ENCODE results near the gene A3GALT2.
"Not testable (repeated sequence)": the region's sequence is repeated elsewhere in the genome, so short reads cannot be mapped to it uniquely, and the experiment has no call there.

A3GALT2 gene

GRCh38 chr1:33311706-33312412 lies 9.0 kb downstream of the A3GALT2 start:
- 80 to 91% methylated on average over 4 of the region's 7 CpGs for WGBS, 2 experiments (ENCODE audit: insufficient coverage in 2 of 2)
- Histone ChIP-seq H3K36me3 (ENCODE audit: control insufficient read depth, insufficient read depth, low read length) (no peaks in the 10 kb centered on the region), H3K4me1 (ENCODE audit: control insufficient read depth, insufficient read depth, low read length, poor library complexity, severe bottlenecking) (peaks cover 7% of the 10 kb centered on the region), H3K4me3 (ENCODE audit: extremely low read depth, insufficient read depth, low read length, poor library complexity, severe bottlenecking) (no peak overlapping the region), H3K9me3 (ENCODE audit: control insufficient read depth, low read length) (no peaks in the 10 kb centered on the region), H3K27ac (ENCODE audit: low read depth, low read length, severe bottlenecking) (no peak overlapping the region)

- no peaks in the 10 kb centered on the region for H3K4me1 ChIP-seq (ENCODE audit: control insufficient read depth, insufficient read depth, low read length, poor library complexity, severe bottlenecking)
- 60 to 76% methylated on average over 3 to 6 of the region's 8 CpGs for WGBS, 2 experiments (ENCODE audit: insufficient coverage in 2 of 2)
- no peaks in the 10 kb centered on the region for H3K9me3 ChIP-seq (ENCODE audit: control insufficient read depth, low read length)
- no peaks in the 10 kb centered on the region for H3K36me3 ChIP-seq (ENCODE audit: control insufficient read depth, insufficient read depth, low read length)
- no peak overlapping the region for H3K4me3 ChIP-seq (ENCODE audit: extremely low read depth, insufficient read depth, low read length, poor library complexity, severe bottlenecking)
- no peak overlapping the region for H3K27ac ChIP-seq (ENCODE audit: low read depth, low read length, severe bottlenecking)
Measured at GRCh38 chr1:33310702-33311101, 10.2 kb downstream of the A3GALT2 start.

GRCh38 chr1:33309351-33309750 lies 11.5 kb downstream of the A3GALT2 start:
- not testable (repeated sequence) for H3K36me3 ChIP-seq (ENCODE audit: control insufficient read depth, insufficient read depth, low read length); H3K9me3 ChIP-seq (ENCODE audit: control insufficient read depth, low read length); H3K4me1 ChIP-seq (ENCODE audit: control insufficient read depth, insufficient read depth, low read length, poor library complexity, severe bottlenecking); H3K27ac ChIP-seq (ENCODE audit: low read depth, low read length, severe bottlenecking); H3K4me3 ChIP-seq (ENCODE audit: extremely low read depth, insufficient read depth, low read length, poor library complexity, severe bottlenecking)
- WGBS, 2 experiments (ENCODE audit: insufficient coverage in 2 of 2) = 87 to 98% methylated on average over 10 to 11 of the region's 32 CpGs

GRCh38 chr1:33307494-33307864 lies 13.4 kb downstream of the A3GALT2 start:
- no CpG with 5 or more reads among the region's 5 CpGs for WGBS, 2 experiments (ENCODE audit: insufficient coverage in 2 of 2)

GRCh38 chr1:33306653-33307493 lies 14.0 kb downstream of the A3GALT2 start:
- H3K9me3 ChIP-seq (ENCODE audit: control insufficient read depth, low read length) = no peaks in the 10 kb centered on the region
- no peak overlapping the region for H3K27ac ChIP-seq (ENCODE audit: low read depth, low read length, severe bottlenecking)
- peaks cover 5% of the 10 kb centered on the region for H3K36me3 ChIP-seq (ENCODE audit: control insufficient read depth, insufficient read depth, low read length)
- no peak overlapping the region for H3K4me3 ChIP-seq (ENCODE audit: extremely low read depth, insufficient read depth, low read length, poor library complexity, severe bottlenecking)
- peaks cover 6% of the 10 kb centered on the region for H3K4me1 ChIP-seq (ENCODE audit: control insufficient read depth, insufficient read depth, low read length, poor library complexity, severe bottlenecking)
- WGBS, 2 experiments (ENCODE audit: insufficient coverage in 2 of 2) = 88% methylated on average over 102 to 110 of the region's 113 CpGs

More at GRCh38 chr1:33307494-33307864, 13.4 kb downstream of the A3GALT2 start:
- Histone ChIP-seq H3K4me3 (ENCODE audit: extremely low read depth, insufficient read depth, low read length, poor library complexity, severe bottlenecking) (no peak overlapping the region), H3K4me1 (ENCODE audit: control insufficient read depth, insufficient read depth, low read length, poor library complexity, severe bottlenecking) (peaks cover 6% of the 10 kb centered on the region), H3K9me3 (ENCODE audit: control insufficient read depth, low read length) (no peaks in the 10 kb centered on the region), H3K36me3 (ENCODE audit: control insufficient read depth, insufficient read depth, low read length) (no peaks in the 10 kb centered on the region), H3K27ac (ENCODE audit: low read depth, low read length, severe bottlenecking) (no peak overlapping the region)

- peaks cover 13% of the 10 kb centered on the region for H3K36me3 ChIP-seq (ENCODE audit: control insufficient read depth, insufficient read depth, low read length)
- H3K9me3 ChIP-seq (ENCODE audit: control insufficient read depth, low read length) = no peaks in the 10 kb centered on the region
- H3K4me3 ChIP-seq (ENCODE audit: extremely low read depth, insufficient read depth, low read length, poor library complexity, severe bottlenecking) = no peak overlapping the region
- H3K27ac ChIP-seq (ENCODE audit: low read depth, low read length, severe bottlenecking) = no peak overlapping the region
- H3K4me1 ChIP-seq (ENCODE audit: control insufficient read depth, insufficient read depth, low read length, poor library complexity, severe bottlenecking) = peaks cover 6% of the 10 kb centered on the region
- 83 to 92% methylated on average over 11 to 16 of the region's 20 CpGs for WGBS, 2 experiments (ENCODE audit: insufficient coverage in 2 of 2)
Measured at GRCh38 chr1:33305816-33306652, 14.9 kb downstream of the A3GALT2 start.

- Histone ChIP-seq H3K4me1 (ENCODE audit: control insufficient read depth, insufficient read depth, low read length, poor library complexity, severe bottlenecking) (peaks cover 6% of the 10 kb centered on the region), H3K27ac (ENCODE audit: low read depth, low read length, severe bottlenecking) (no peak overlapping the region), H3K9me3 (ENCODE audit: control insufficient read depth, low read length) (no peaks in the 10 kb centered on the region), H3K36me3 (ENCODE audit: control insufficient read depth, insufficient read depth, low read length) (peaks cover 22% of the 10 kb centered on the region), H3K4me3 (ENCODE audit: extremely low read depth, insufficient read depth, low read length, poor library complexity, severe bottlenecking) (no peak overlapping the region)
- WGBS, 2 experiments (ENCODE audit: insufficient coverage in 2 of 2) = 100% methylated on average over 1 to 3 of the region's 5 CpGs
Measured at GRCh38 chr1:33305016-33305415, 15.9 kb downstream of the A3GALT2 start.

GRCh38 chr1:33302325-33302724 lies 18.6 kb downstream of the A3GALT2 start:
- Histone ChIP-seq H3K4me1 (ENCODE audit: control insufficient read depth, insufficient read depth, low read length, poor library complexity, severe bottlenecking) (peaks cover 6% of the 10 kb centered on the region), H3K9me3 (ENCODE audit: control insufficient read depth, low read length) (no peaks in the 10 kb centered on the region), H3K36me3 (ENCODE audit: control insufficient read depth, insufficient read depth, low read length) (peaks cover 48% of the 10 kb centered on the region), H3K27ac (ENCODE audit: low read depth, low read length, severe bottlenecking) (no peak overlapping the region), H3K4me3 (ENCODE audit: extremely low read depth, insufficient read depth, low read length, poor library complexity, severe bottlenecking) (no peak overlapping the region)
- 100% methylated on average over 1 of the region's 1 CpG for WGBS, 2 experiments (ENCODE audit: insufficient coverage in 2 of 2)

GRCh38 chr1:33301273-33301984 lies 19.5 kb downstream of the A3GALT2 start:
- Histone ChIP-seq H3K4me1 (ENCODE audit: control insufficient read depth, insufficient read depth, low read length, poor library complexity, severe bottlenecking) (peaks cover 6% of the 10 kb centered on the region), H3K27ac (ENCODE audit: low read depth, low read length, severe bottlenecking) (no peak overlapping the region), H3K36me3 (ENCODE audit: control insufficient read depth, insufficient read depth, low read length) (peaks cover 56% of the 10 kb centered on the region), H3K9me3 (ENCODE audit: control insufficient read depth, low read length) (no peaks in the 10 kb centered on the region), H3K4me3 (ENCODE audit: extremely low read depth, insufficient read depth, low read length, poor library complexity, severe bottlenecking) (no peak overlapping the region)
- WGBS, 2 experiments (ENCODE audit: insufficient coverage in 2 of 2) = 96 to 100% methylated on average over 4 of the region's 4 CpGs

- H3K36me3 ChIP-seq (ENCODE audit: control insufficient read depth, insufficient read depth, low read length) = peaks cover 64% of the 10 kb centered on the region
- 87 to 93% methylated on average over 4 to 5 of the region's 5 CpGs for WGBS, 2 experiments (ENCODE audit: insufficient coverage in 2 of 2)
- H3K4me3 ChIP-seq (ENCODE audit: extremely low read depth, insufficient read depth, low read length, poor library complexity, severe bottlenecking) = no peak overlapping the region
- no peaks in the 10 kb centered on the region for H3K9me3 ChIP-seq (ENCODE audit: control insufficient read depth, low read length)
- H3K27ac ChIP-seq (ENCODE audit: low read depth, low read length, severe bottlenecking) = no peak overlapping the region
- peaks cover 6% of the 10 kb centered on the region for H3K4me1 ChIP-seq (ENCODE audit: control insufficient read depth, insufficient read depth, low read length, poor library complexity, severe bottlenecking)
Measured at GRCh38 chr1:33300673-33301072, 20.2 kb downstream of the A3GALT2 start.
